NB4 (cell line): ENCODE data around the gene TOMM70.

ENCODE experiments used
- DNase-seq: peaks from one replicate; pipeline ENCODE4 v3.0.0; 2010; ENCODE audit warnings: low read depth
- H3K4me3 ChIP-seq: one replicate; pipeline ENCODE4 v1.5.1; 2011; ENCODE audit warnings: mild to moderate bottlenecking, low read depth, low read length, moderate library complexity
- MYC ChIP-seq: IDR thresholded peaks from 2 replicates; pipeline ENCODE4 v1.6.1; 2011; ENCODE audit warnings: low read depth, low read length
- POLR2A ChIP-seq: IDR thresholded peaks from 2 replicates; pipeline ENCODE4 v1.6.1; 2011; ENCODE audit warnings: mild to moderate bottlenecking; ENCODE audit not compliant: insufficient read length; ENCODE audit errors: extremely low read depth
- TF ChIP-seq, protein P1 (sequence below): IDR thresholded peaks from one replicate; pipeline ENCODE4 v1.5.1; 2012; ENCODE audit warnings: low read depth, low read length
- TF ChIP-seq, protein P2 (sequence below): IDR thresholded peaks from 2 replicates; pipeline ENCODE4 v1.6.1; 2011; ENCODE audit warnings: low read depth, low read length

The TOMM70 gene

DNA sequence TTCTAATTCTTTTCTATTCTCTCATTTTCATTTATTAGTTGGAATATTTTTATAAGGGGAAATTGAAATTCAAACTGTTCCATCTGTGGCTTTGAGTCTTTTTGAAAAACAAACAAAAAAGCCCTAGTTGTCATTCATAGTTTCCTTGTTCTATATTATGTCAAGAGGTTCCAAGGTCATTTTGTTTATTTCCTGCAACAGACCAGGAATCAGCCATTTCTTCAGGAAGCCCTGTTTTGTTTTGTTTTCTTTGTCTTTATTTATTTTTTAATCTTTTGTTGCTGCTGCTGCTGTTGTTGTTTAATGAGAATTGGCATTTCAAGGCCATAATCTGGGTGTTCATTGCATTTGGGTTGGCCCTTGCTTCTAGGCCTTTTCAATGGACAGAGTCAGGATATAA is 15.3 kb upstream of the TOMM70 start:
- TF ChIP-seq, protein P1, sequence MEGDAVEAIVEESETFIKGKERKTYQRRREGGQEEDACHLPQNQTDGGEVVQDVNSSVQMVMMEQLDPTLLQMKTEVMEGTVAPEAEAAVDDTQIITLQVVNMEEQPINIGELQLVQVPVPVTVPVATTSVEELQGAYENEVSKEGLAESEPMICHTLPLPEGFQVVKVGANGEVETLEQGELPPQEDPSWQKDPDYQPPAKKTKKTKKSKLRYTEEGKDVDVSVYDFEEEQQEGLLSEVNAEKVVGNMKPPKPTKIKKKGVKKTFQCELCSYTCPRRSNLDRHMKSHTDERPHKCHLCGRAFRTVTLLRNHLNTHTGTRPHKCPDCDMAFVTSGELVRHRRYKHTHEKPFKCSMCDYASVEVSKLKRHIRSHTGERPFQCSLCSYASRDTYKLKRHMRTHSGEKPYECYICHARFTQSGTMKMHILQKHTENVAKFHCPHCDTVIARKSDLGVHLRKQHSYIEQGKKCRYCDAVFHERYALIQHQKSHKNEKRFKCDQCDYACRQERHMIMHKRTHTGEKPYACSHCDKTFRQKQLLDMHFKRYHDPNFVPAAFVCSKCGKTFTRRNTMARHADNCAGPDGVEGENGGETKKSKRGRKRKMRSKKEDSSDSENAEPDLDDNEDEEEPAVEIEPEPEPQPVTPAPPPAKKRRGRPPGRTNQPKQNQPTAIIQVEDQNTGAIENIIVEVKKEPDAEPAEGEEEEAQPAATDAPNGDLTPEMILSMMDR = no peak
- TF ChIP-seq POLR2A (no peak), MYC (no peak)
- TF ChIP-seq, protein P2, sequence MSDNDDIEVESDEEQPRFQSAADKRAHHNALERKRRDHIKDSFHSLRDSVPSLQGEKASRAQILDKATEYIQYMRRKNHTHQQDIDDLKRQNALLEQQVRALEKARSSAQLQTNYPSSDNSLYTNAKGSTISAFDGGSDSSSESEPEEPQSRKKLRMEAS = no peak
- no peak for DNase-seq
- H3K4me3 ChIP-seq = no peak overlapping the region

DNA sequence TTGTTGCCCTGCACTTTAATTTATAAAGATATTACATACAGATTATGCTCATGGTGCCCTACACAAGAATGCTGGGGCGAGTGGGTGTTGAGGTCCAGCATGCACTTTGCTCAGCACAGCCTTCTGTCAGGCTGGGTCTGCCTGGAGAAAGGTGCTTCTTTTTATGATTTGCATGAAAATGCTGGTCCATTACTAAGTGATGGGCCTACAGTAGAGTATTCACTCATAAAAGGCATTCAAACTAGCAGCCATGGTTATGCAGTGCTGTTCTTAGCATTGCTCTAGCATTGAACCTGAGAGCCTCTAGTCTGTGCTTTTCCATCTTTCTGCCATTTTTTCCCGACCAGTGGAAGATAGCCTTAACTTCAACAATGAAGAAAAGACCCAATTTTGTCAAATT is 12.7 kb upstream of the TOMM70 start:
- no peak overlapping the region for H3K4me3 ChIP-seq
- TF ChIP-seq, protein P2 = no peak
- TF ChIP-seq POLR2A (no peak), MYC (no peak)
- TF ChIP-seq, protein P1 = no peak
- no peak for DNase-seq

DNA sequence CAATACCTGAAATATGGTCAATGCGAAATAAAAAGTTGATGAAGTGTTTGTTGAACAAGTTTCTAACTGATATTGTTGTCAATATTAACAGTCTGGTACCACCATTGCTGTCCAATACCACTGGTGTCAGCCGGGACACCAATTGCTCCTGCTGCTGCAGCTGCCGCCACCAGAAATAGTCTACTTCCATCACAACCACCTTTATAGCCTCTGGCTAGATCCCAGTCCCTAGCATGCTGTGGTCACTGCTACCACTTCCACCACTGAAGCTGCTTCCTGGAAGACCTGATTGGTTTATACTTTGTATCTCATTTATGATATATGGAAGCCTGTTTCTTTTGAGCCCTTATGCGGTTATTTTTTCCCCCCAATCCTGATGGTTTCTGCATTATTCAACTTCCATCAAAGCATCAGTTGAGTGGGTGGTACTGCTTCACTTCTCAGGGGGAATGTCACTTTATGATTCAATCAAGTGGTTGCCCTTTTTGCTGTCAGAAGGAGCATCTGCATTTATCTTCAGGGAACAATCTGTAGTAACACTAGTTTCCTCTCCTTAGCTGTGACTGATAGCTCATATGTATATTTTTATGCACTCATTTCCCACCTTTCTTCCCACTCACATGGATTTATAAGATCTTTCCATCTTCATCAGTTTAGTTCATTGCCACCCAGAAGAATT is 12.2 kb upstream of the TOMM70 start:
- TF ChIP-seq, protein P1 = no peak
- TF ChIP-seq MYC (no peak), POLR2A (no peak)
- TF ChIP-seq, protein P2 = no peak
- no peak for DNase-seq
- H3K4me3 ChIP-seq = no peak overlapping the region

DNA sequence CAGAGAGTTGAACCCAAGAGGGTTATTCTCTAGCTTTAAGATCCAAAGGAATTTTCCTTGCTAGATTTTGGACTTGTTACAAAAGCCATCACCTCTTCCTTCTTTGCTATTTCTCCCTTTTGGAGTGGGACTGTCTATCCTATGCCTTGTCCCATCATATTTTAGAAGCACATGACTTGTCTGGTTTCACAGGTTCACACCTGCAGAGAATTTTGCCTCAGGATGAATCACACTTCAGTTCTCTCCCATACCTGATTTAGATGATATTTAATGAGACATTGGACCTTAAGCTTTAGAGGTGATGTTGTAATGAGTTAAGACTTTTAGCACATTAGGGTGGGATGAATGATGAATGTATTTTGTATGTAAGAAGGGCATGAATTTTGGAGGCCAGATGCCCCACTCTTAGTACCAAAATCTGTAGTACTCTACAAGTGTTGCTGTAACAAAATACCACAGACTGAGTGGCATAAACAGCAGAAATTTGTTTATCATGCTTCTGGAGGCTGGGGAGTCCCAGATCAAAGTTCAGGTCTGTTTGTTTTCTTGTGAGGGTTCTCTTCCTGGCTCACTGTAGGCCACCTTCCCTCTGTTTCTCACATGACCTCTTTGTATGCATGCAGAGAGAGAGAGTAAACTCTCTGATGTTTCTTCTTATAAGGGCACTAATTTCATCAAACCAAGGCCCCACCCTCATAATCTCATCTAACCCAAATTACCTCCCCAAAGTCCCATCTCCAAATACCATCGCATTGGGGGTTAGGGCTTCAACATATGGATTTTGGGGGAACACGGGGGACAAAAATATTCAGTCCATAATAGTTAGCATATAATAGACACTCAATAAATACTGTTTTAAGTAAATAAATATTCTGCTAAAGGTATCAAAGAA is 10.4 kb upstream of the TOMM70 start:
- TF ChIP-seq, protein P1 = no peak
- TF ChIP-seq, protein P2 = no peak
- TF ChIP-seq MYC = no peak
- no peak for TF ChIP-seq POLR2A
- H3K4me3 ChIP-seq = no peak overlapping the region
- DNase-seq = no peak

DNA sequence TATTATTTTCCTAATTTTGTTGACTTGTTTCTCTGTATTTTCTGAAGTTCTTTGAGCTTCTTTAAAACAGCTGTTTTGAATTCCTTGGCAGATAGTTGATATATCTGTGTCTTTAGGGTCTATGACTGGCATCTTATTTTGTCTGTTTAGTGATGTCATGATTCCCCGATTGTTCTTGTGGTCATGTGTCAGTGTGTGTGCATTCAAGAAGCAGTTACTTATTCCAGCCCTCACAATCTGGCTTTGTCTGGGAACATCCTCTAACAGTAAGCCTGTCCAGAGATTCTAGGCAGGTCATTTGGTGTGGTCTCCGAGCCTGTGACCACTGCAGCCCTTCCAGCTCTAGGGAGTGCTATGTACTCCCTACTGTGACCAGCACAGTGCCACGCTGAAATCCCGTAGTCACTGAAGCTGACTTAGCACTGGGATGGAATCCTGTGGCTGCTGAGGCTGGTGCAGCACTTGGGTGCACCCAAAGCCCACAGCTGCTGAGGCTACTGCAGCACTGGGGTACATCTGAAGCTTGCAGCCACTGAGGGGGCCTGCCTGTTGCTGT is 7.2 kb upstream of the TOMM70 start:
- no peak overlapping the region for H3K4me3 ChIP-seq
- DNase-seq = no peak
- TF ChIP-seq, protein P1 = no peak
- TF ChIP-seq, protein P2 = no peak
- TF ChIP-seq MYC (no peak), POLR2A (no peak)
